Neural crest cell (in vitro differentiated cells): ENCODE data around the gene ZCCHC12. TPM values are rescaled to one million over a fixed set of nuclear protein-coding genes. Genes with fewer than 3 reads are reported as not detected.

Source experiments
- DNase-seq: peaks from one replicate; pipeline ENCODE4 v3.0.0; 2021; ENCODE audit warnings: low read depth, mixed read lengths, low spot score
- H3K27ac Mint-ChIP-seq: one replicate; pipeline ENCODE4 v1.8.0; 2021; ENCODE audit warnings: mild to moderate bottlenecking, mixed read lengths; ENCODE audit not compliant: unreplicated experiment
- H3K27me3 Mint-ChIP-seq: 2 replicates; pipeline ENCODE4 v1.8.0; 2021; ENCODE audit warnings: low read depth, mild to moderate bottlenecking, mixed read lengths
- H3K36me3 Mint-ChIP-seq: 2 replicates; pipeline ENCODE4 v1.8.0; 2021; ENCODE audit warnings: low read depth, mild to moderate bottlenecking, mixed read lengths
- H3K4me1 Mint-ChIP-seq: 2 replicates; pipeline ENCODE4 v1.8.0; 2021; ENCODE audit warnings: mixed read lengths
- H3K4me3 Mint-ChIP-seq: one replicate; pipeline ENCODE4 v1.8.0; 2021; ENCODE audit warnings: mild to moderate bottlenecking, mixed read lengths
- H3K9me3 Mint-ChIP-seq: 2 replicates; pipeline ENCODE4 v1.8.0; 2021; ENCODE audit warnings: mixed read lengths
- total RNA-seq: library from RNA; stranded (reverse); gene quantifications from 2 replicates; pipeline ENCODE4 v1.2.1, GENCODE V29; 2021
- TF ChIP-seq, protein P1 (sequence below): fragments of 200-600 bp; sonication (generic); conservative IDR thresholded peaks from 2 replicates; pipeline ENCODE4 v1.5.0; 2021; ENCODE audit warnings: antibody characterized with exemption, mild to moderate bottlenecking

Gene ZCCHC12
- total RNA-seq, 1 donor from 2014 or later, result 3.7 TPM

DNA sequence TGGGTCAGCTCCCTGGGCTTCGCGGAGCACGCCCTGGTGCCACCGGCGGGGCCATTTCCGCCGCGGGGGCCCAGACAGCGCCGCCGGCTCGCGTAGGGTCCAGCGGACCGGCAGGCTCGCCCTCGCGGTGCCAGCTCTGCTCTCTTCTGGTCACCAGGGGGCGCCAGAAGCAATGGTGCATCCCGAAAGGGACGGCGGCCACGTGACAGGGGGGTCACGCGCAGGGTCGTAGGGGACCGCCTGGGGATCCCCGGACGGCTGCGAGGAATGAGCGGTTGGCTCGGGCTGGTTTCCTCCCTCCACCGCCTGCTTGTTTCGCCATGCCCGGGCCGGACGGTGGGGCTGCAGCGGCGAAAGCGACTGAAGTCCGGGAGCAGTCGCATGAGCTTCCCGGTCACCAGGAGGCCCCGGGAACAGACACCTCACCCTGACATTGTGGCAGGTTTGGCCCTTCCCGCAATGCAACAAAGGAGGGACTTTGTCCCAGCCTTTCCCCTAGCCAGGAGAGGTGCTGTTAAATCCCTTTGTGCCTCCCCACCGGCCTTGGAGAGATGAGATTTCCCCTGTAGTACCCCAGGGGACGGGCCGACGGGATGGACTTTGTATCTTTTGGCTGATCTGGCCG lies 15.8 kb downstream of the ZCCHC12 start:
- DNase-seq, result peak; percentile 69
- Mint-ChIP-seq H3K27ac (no peak overlapping the region), H3K9me3 (peaks cover 2% of the 10 kb centered on the region), H3K27me3 (no peaks in the 10 kb centered on the region), H3K4me1 (no peaks in the 10 kb centered on the region), H3K36me3 (no peaks in the 10 kb centered on the region), H3K4me3 (peak overlapping the region; percentile 12)
- TF ChIP-seq, protein P1, sequence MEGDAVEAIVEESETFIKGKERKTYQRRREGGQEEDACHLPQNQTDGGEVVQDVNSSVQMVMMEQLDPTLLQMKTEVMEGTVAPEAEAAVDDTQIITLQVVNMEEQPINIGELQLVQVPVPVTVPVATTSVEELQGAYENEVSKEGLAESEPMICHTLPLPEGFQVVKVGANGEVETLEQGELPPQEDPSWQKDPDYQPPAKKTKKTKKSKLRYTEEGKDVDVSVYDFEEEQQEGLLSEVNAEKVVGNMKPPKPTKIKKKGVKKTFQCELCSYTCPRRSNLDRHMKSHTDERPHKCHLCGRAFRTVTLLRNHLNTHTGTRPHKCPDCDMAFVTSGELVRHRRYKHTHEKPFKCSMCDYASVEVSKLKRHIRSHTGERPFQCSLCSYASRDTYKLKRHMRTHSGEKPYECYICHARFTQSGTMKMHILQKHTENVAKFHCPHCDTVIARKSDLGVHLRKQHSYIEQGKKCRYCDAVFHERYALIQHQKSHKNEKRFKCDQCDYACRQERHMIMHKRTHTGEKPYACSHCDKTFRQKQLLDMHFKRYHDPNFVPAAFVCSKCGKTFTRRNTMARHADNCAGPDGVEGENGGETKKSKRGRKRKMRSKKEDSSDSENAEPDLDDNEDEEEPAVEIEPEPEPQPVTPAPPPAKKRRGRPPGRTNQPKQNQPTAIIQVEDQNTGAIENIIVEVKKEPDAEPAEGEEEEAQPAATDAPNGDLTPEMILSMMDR, result peak; percentile 80

DNA sequence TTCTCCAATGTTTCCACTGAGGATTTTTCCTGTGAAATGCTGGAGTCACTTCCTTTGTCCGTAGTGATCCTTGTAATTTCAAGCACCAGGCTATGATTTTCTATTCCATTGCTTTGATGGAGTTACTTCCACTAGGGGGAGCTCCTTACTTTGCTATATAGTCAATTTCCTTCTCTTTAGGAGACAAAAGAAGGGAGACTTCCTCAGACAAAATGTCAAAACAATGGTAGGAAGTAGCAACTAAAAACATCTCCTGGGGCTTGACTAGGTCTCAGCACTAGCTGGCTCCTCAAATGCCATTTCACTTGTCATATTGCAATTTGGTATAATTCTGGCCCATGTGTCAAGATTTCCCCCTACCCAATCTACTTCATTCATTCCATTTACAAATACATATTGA lies 24.1 kb downstream of the ZCCHC12 start:
- Mint-ChIP-seq H3K9me3 (no peaks in the 10 kb centered on the region), H3K27me3 (no peaks in the 10 kb centered on the region), H3K36me3 (no peaks in the 10 kb centered on the region), H3K4me1 (peaks cover 4% of the 10 kb centered on the region), H3K4me3 (no peak overlapping the region), H3K27ac (no peak overlapping the region)
- no peak for DNase-seq
- TF ChIP-seq, protein P1, result peak; percentile 72

GRCh38 chrX:118853596-118853995 lies 30.0 kb downstream of the ZCCHC12 start:
- H3K27me3 Mint-ChIP-seq, result no peaks in the 10 kb centered on the region
- TF ChIP-seq, protein P1, result no peak

DNA sequence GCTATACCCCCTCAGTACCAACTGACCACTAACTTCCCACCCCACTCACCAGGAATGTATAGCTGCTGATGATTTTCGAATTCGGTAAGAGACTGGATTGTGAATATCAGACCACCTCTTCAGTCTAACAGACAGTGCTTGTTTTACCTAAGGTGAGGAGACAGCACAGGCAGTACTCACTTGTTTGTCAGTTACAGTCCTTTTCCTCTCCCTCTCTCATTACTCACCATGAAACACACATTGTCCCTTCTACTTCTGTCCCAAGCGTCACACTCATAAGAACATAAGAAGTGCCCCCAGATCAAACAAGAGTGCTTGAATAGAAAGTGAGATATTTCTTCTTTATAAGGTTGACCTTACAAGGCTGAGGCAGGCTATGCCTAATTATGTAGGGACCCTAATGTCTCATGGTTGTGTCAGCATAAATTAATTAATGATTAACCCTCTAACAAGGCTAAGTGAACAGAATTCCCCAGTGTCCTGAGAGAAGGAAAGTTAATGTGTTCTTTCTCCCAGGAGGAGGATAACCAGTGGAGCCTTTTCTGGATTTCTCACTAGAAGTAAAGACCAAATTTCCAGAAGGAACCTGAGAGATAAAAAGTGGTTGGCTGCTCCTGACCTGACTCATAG lies 32.2 kb downstream of the ZCCHC12 start:
- Mint-ChIP-seq H3K4me1 (no peaks in the 10 kb centered on the region), H3K4me3 (no peak overlapping the region), H3K27me3 (no peaks in the 10 kb centered on the region), H3K36me3 (peaks cover 4% of the 10 kb centered on the region), H3K9me3 (peaks cover 5% of the 10 kb centered on the region), H3K27ac (no peak overlapping the region)
- TF ChIP-seq, protein P1, result no peak
- no peak for DNase-seq

More at GRCh38 chrX:118853596-118853995, 30.0 kb downstream of the ZCCHC12 start:
- H3K9me3 Mint-ChIP-seq, result no peaks in the 10 kb centered on the region
- no peak overlapping the region for H3K4me3 Mint-ChIP-seq
- no peak for DNase-seq
- H3K27ac Mint-ChIP-seq, result no peak overlapping the region
- H3K4me1 Mint-ChIP-seq, result no peaks in the 10 kb centered on the region
- H3K36me3 Mint-ChIP-seq, result no peaks in the 10 kb centered on the region

GRCh38 chrX:118857006-118857405 lies 33.4 kb downstream of the ZCCHC12 start:
- Mint-ChIP-seq H3K27me3 (no peaks in the 10 kb centered on the region), H3K27ac (no peak overlapping the region), H3K9me3 (peaks cover 5% of the 10 kb centered on the region), H3K4me3 (no peak overlapping the region), H3K36me3 (peaks cover 6% of the 10 kb centered on the region), H3K4me1 (no peaks in the 10 kb centered on the region)
- no peak for DNase-seq
- TF ChIP-seq, protein P1, result no peak
